GM23338 (cell line): ENCODE measurements around the gene SLC22A5. TPM values are rescaled to one million over a fixed set of nuclear protein-coding genes. Genes with fewer than 3 reads are reported as not detected.

Source experiments
- ATAC-seq: fragments of 200-7000 bp; cut with Tn5 transposase; 3 replicates; pipeline ENCODE4 v1.9.1; 2020
- DNase-seq: peaks from one replicate; pipeline ENCODE4 v3.0.0-alpha.2; 2015; ENCODE audit warnings: low spot score
- H2AFZ ChIP-seq: fragments of 200-600 bp; sonication (generic); 2 replicates; pipeline ENCODE4 v1.8.0; 2016; ENCODE audit warnings: antibody characterized with exemption, mild to moderate bottlenecking, moderate library complexity
- H3F3A ChIP-seq: fragments of 200-600 bp; sonication (generic); replicated peaks from 2 replicates; pipeline ENCODE4 v1.8.0; 2017; ENCODE audit warnings: antibody characterized with exemption, mixed run types, low read depth
- H3K27ac ChIP-seq: fragments of 200-600 bp; sonication (generic); 2 replicates; pipeline ENCODE4 v1.6.1; 2016; ENCODE audit warnings: low read depth
- H3K27me3 ChIP-seq: fragments of 200-600 bp; sonication (generic); 2 replicates; pipeline ENCODE4 v1.8.0; 2016; ENCODE audit warnings: mild to moderate bottlenecking, mixed run types, moderate library complexity; ENCODE audit not compliant: insufficient read depth
- H3K36me3 ChIP-seq: fragments of 200-600 bp; sonication (generic); 2 replicates; pipeline ENCODE4 v1.8.0; 2016; ENCODE audit warnings: mild to moderate bottlenecking; ENCODE audit not compliant: insufficient read depth
- H3K4me1 ChIP-seq: fragments of 200-600 bp; sonication (generic); 2 replicates; pipeline ENCODE4 v1.8.0; 2016; ENCODE audit warnings: mild to moderate bottlenecking, moderate library complexity; ENCODE audit not compliant: insufficient read depth
- H3K4me2 ChIP-seq: fragments of 200-600 bp; sonication (generic); 2 replicates; pipeline ENCODE4 v1.7.1; 2017; ENCODE audit warnings: mixed run types
- H3K4me3 ChIP-seq: fragments of 200-600 bp; sonication (generic); 2 replicates; pipeline ENCODE4 v1.6.1; 2016; ENCODE audit warnings: mixed run types
- H3K79me2 ChIP-seq: fragments of 200-600 bp; sonication (generic); replicated peaks from 2 replicates; pipeline ENCODE4 v1.8.0; 2017; ENCODE audit warnings: mild to moderate bottlenecking; ENCODE audit not compliant: insufficient read depth
- H3K9me2 ChIP-seq: fragments of 200-600 bp; sonication (generic); 2 replicates; pipeline ENCODE4 v1.8.0; 2017; ENCODE audit not compliant: insufficient read depth
- H4K20me1 ChIP-seq: fragments of 200-600 bp; sonication (generic); replicated peaks from 2 replicates; pipeline ENCODE4 v1.8.0; 2017; ENCODE audit warnings: mild to moderate bottlenecking; ENCODE audit not compliant: insufficient read depth
- H3K27ac Mint-ChIP-seq: 2 replicates; pipeline ENCODE4 v1.8.0; 2020; ENCODE audit warnings: inconsistent platforms, mild to moderate bottlenecking, moderate library complexity, mixed read lengths
- H3K27me3 Mint-ChIP-seq: 3 replicates; pipeline ENCODE4 v1.8.0; 2022; ENCODE audit warnings: low read depth, mild to moderate bottlenecking, moderate library complexity, mixed read lengths, inconsistent platforms; ENCODE audit not compliant: insufficient read depth, poor library complexity
- H3K36me3 Mint-ChIP-seq: 3 replicates; pipeline ENCODE4 v1.8.0; 2021; ENCODE audit warnings: low read depth, mild to moderate bottlenecking, inconsistent platforms, moderate library complexity, mixed read lengths
- H3K4me1 Mint-ChIP-seq: 3 replicates; pipeline ENCODE4 v1.8.0; 2020; ENCODE audit warnings: mild to moderate bottlenecking, inconsistent platforms, mixed read lengths
- H3K4me3 Mint-ChIP-seq: 3 replicates; pipeline ENCODE4 v1.8.0; 2021; ENCODE audit warnings: moderate library complexity, mild to moderate bottlenecking, inconsistent platforms, mixed read lengths
- H3K9me3 Mint-ChIP-seq: 3 replicates; pipeline ENCODE4 v1.8.0; 2020; ENCODE audit warnings: moderate library complexity, mild to moderate bottlenecking, inconsistent platforms, mixed read lengths
- CREB1 ChIP-seq: fragments of 250-450 bp; sonication (Bioruptor Pico); IDR thresholded peaks from 2 replicates; pipeline ENCODE4 v1.5.0; 2020; ENCODE audit warnings: low read depth, mild to moderate bottlenecking, moderate library complexity
- CTCF ChIP-seq, 2 experiments: fragments of 200-600 bp in 1 of 2; sonication (generic) in 1 of 2; conservative IDR thresholded peaks; 2 replicates each; pipeline versions ENCODE4 v1.5.1 to v1.6.1; 2016 to 2017; ENCODE audit warnings: antibody characterized with exemption in 2 of 2, low read depth in 2 of 2, mild to moderate bottlenecking in 2 of 2, moderate library complexity in 1 of 2
- ETS1 ChIP-seq: IDR thresholded peaks from 2 replicates; pipeline ENCODE4 v1.6.1; 2016; ENCODE audit warnings: antibody characterized with exemption
- EZH2 ChIP-seq: fragments of 200-600 bp; sonication (generic); IDR thresholded peaks from one replicate; pipeline ENCODE4 v1.8.0; 2017; ENCODE audit warnings: antibody characterized with exemption, mild to moderate bottlenecking, low read depth; ENCODE audit not compliant: unreplicated experiment
- EZH2phosphoT487 ChIP-seq: fragments of 200-600 bp; sonication (generic); IDR thresholded peaks from one replicate; pipeline ENCODE4 v1.8.1; 2018; ENCODE audit warnings: antibody characterized with exemption; ENCODE audit not compliant: unreplicated experiment
- JUNB ChIP-seq: IDR thresholded peaks from one replicate; pipeline ENCODE4 v1.6.1; 2016; ENCODE audit warnings: antibody characterized with exemption; ENCODE audit not compliant: unreplicated experiment
- REST ChIP-seq: IDR thresholded peaks from one replicate; pipeline ENCODE4 v1.6.1; 2018; ENCODE audit warnings: antibody characterized with exemption; ENCODE audit not compliant: unreplicated experiment
- STAT1 ChIP-seq: IDR thresholded peaks from one replicate; pipeline ENCODE4 v1.6.1; 2016; ENCODE audit warnings: antibody characterized with exemption; ENCODE audit not compliant: unreplicated experiment
- ZNF114 ChIP-seq: fragments of 250-450 bp; sonication (Bioruptor Pico); IDR thresholded peaks from 2 replicates; pipeline ENCODE4 v1.5.0; 2020; ENCODE audit warnings: mild to moderate bottlenecking, moderate library complexity
- ZNF331 ChIP-seq: fragments of 250-450 bp; sonication (Bioruptor Pico); IDR thresholded peaks from 2 replicates; pipeline ENCODE4 v1.5.0; 2020; ENCODE audit warnings: low read depth, mild to moderate bottlenecking, moderate library complexity
- polyA plus RNA-seq: library from polyadenylated mRNA; unstranded; fragments of >200 nt; fragmentation: Nextera tagmentation; extraction: Ambion mirVana; gene quantifications from 2 replicates; pipeline ENCODE4 v1.2.1, GENCODE V29; 2016
- total RNA-seq: library from RNA; depleted of rRNA; stranded (reverse); fragments of >200 nt; shearing (Covaris generic); gene quantifications from 2 replicates; pipeline ENCODE4 v1.2.3, GENCODE V29; 2014

SLC22A5 gene
- total and polyA plus RNA-seq, 2 experiments from 2014 or later, result 1.9 to 2.4 TPM

- H3K9me3 Mint-ChIP-seq, result no peaks in the 10 kb centered on the region; the same call in 2 of the 3 replicates
These were observed 42.1 kb upstream of the SLC22A5 start for GRCh38 chr5:132327252-132327955.

GRCh38 chr5:132334812-132335211 is 34.7 kb upstream of the SLC22A5 start:
- peaks cover 12% of the 10 kb centered on the region for H3K9me3 Mint-ChIP-seq
- H3K27me3 Mint-ChIP-seq, result peaks cover 3% of the 10 kb centered on the region
- Histone ChIP-seq H3K27ac (no peak overlapping the region), H3F3A (no peaks in the 10 kb centered on the region), H3K4me3 (no peak overlapping the region), H2AFZ (no peak overlapping the region), H3K4me2 (no peak overlapping the region), H3K9me2 (no peaks in the 10 kb centered on the region), H4K20me1 (no peaks in the 10 kb centered on the region), H3K79me2 (no peaks in the 10 kb centered on the region), H3K4me1 (0 out of 2 replicates have a peak, but pooled peaks cover 3% of the 10 kb centered on the region), H3K36me3 (no peaks in the 10 kb centered on the region), H3K27me3 (no peaks in the 10 kb centered on the region)
- DNase-seq (no peak), ATAC-seq (no peak)
- no peak overlapping the region for H3K4me3 Mint-ChIP-seq
- no peak overlapping the region for H3K27ac Mint-ChIP-seq
- H3K4me1 Mint-ChIP-seq, result peaks cover 23% of the 10 kb centered on the region; the same call in 2 of the 3 replicates
- H3K36me3 Mint-ChIP-seq, result peaks cover 10% of the 10 kb centered on the region; the same call in 1 of the 3 replicates
- TF ChIP-seq REST, result no peak
- TF ChIP-seq ETS1, result no peak
- TF ChIP-seq CTCF (conservative IDR thresholded peaks at IDR 0.05; ENCODE audit: low read depth in 2 of 2), result no peak
- no peak for TF ChIP-seq EZH2phosphoT487
- TF ChIP-seq ZNF331, result no peak
- TF ChIP-seq EZH2, result no peak
- no peak for TF ChIP-seq JUNB
- no peak for TF ChIP-seq STAT1
- TF ChIP-seq CREB1 (CRISPR knock-in tag), result no peak

More at GRCh38 chr5:132327252-132327955, 42.1 kb upstream of the SLC22A5 start:
- H2AFZ ChIP-seq, result no peak overlapping the region
- ATAC-seq, result no peak
- Mint-ChIP-seq H3K4me1 (peaks cover 13% of the 10 kb centered on the region), H3K4me3 (no peak overlapping the region), H3K27me3 (peaks cover 6% of the 10 kb centered on the region), H3K36me3 (no peaks in the 10 kb centered on the region), H3K27ac (no peak overlapping the region)
- peaks cover 13% of the 10 kb centered on the region for H3K4me1 ChIP-seq
- no peak overlapping the region for H3K4me3 ChIP-seq
- H3K4me2 ChIP-seq, result no peak overlapping the region
- H4K20me1 ChIP-seq, result no peaks in the 10 kb centered on the region
- H3K79me2 ChIP-seq, result no peaks in the 10 kb centered on the region
- H3K36me3 ChIP-seq, result no peaks in the 10 kb centered on the region
- TF ChIP-seq REST (no peak), ZNF114 (CRISPR knock-in tag) (no peak)
- DNase-seq, result no peak
- no peak overlapping the region for H3K27ac ChIP-seq
- H3F3A ChIP-seq, result no peaks in the 10 kb centered on the region
- H3K9me2 ChIP-seq, result no peaks in the 10 kb centered on the region
- no peaks in the 10 kb centered on the region for H3K27me3 ChIP-seq
